Measurements from ENCODE around the gene DEUP1.

DNA sequence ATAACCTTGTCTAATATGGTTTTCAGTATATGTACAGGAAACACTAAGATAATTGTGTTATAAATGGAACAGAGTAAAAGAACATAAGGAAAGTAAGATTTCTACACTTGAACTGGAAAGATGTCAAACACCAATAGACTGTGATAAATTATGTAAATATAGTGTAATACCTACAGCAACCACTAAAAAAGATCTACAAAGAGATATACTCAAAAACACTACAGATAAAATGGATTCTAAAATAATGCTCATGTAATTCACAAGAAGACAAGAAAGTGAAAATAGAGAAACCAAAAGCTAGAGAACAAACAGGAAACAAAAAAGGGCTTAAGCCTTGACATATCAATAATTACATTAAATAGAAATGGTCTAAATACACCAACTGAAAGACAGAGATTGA, 30.9 kb downstream of the DEUP1 start:
- TF ChIP-seq, protein P1, sequence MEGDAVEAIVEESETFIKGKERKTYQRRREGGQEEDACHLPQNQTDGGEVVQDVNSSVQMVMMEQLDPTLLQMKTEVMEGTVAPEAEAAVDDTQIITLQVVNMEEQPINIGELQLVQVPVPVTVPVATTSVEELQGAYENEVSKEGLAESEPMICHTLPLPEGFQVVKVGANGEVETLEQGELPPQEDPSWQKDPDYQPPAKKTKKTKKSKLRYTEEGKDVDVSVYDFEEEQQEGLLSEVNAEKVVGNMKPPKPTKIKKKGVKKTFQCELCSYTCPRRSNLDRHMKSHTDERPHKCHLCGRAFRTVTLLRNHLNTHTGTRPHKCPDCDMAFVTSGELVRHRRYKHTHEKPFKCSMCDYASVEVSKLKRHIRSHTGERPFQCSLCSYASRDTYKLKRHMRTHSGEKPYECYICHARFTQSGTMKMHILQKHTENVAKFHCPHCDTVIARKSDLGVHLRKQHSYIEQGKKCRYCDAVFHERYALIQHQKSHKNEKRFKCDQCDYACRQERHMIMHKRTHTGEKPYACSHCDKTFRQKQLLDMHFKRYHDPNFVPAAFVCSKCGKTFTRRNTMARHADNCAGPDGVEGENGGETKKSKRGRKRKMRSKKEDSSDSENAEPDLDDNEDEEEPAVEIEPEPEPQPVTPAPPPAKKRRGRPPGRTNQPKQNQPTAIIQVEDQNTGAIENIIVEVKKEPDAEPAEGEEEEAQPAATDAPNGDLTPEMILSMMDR (IDR thresholded peaks at IDR 0.05), result no peak
- no peak for TF ChIP-seq EZH2 (IDR thresholded peaks at IDR 0.05; ENCODE audit: borderline replicate concordance, insufficient read depth, low read depth, low read length, poor library complexity, severe bottlenecking)
